Adrenal gland (tissue), 12 donors: ENCODE results near the gene DNAL4. TPM values are rescaled to one million over a fixed set of nuclear protein-coding genes. Genes with fewer than 3 reads are reported as not detected.

Source experiments
- DNase-seq, 7 donors: peaks; one replicate each; pipeline ENCODE4 v3.0.0-alpha.2; 2019 to 2020
- H3K27ac ChIP-seq, 5 donors: fragments of 200-600 bp; sonication (generic) in 4 of 5; 1 replicate in 3 of 5; 2 replicates in 2 of 5; pipeline versions ENCODE4 v1.5.1 to v1.8.0; 2016 to 2020; ENCODE audit warnings: mild to moderate bottlenecking in 1 of 5
- H3K27me3 ChIP-seq: fragments of 200-600 bp; 2 replicates; pipeline ENCODE4 v1.8.0; 2021
- H3K36me3 ChIP-seq, 2 donors: fragments of 200-600 bp; replicated peaks in 1 of 2; 1 replicate in 1 of 2; 2 replicates in 1 of 2; pipeline versions ENCODE4 v1.5.1 to v1.8.0; 2018 to 2022
- H3K4me1 ChIP-seq, 2 donors: fragments of 200-600 bp; replicated peaks in 1 of 2; 1 replicate in 1 of 2; 2 replicates in 1 of 2; pipeline versions ENCODE4 v1.5.1 to v1.8.0; 2018 to 2021
- H3K4me3 ChIP-seq, 4 donors: fragments of 200-600 bp; sonication (generic) in 3 of 4; one replicate each; pipeline ENCODE4 v1.5.1; 2016 to 2018
- H3K9me3 ChIP-seq, 3 donors: fragments of 200-600 bp; sonication (generic) in 1 of 3; replicated peaks in 1 of 3; 1 replicate in 2 of 3; 2 replicates in 1 of 3; pipeline versions ENCODE4 v1.5.1 to v1.8.0; 2016 to 2021
- POLR2A ChIP-seq, 2 donors: fragments of 450-650 bp; IDR thresholded peaks; one replicate each; pipeline ENCODE4 v1.6.1; 2017; ENCODE audit warnings: antibody characterized with exemption in 2 of 2, mild to moderate bottlenecking in 2 of 2, moderate library complexity in 1 of 2
- WGBS, 4 donors: extraction: QIAGEN DNeasy Blood & Tissue Kit in 2 of 4; methylation state at CpG; one replicate each; pipeline versions ENCODE4 v1.1.5 to v1.1.7; 2013 to 2017; 5-methylcytosine and 5-hydroxymethylcytosine counted together
- intact Hi-C, 2 donors: fragments of 100-400 bp; cut with DNase I; formaldehyde crosslinking; loops; one replicate each; pipeline versions ENCODE4 v1.14.1 to v1.15.0; 2022 to 2023
- polyA plus RNA-seq, 3 donors: library from polyadenylated mRNA; stranded (reverse); fragments of 200-250 nt in 2 of 3; fragments of 350-450 nt in 1 of 3; fragmentation: Illumina TruSeq in 1 of 3; extraction: RNeasy Lipid Tissue Mini Kit (QIAGEN cat#74804) in 1 of 3; gene quantifications; one replicate each; pipeline ENCODE4 v1.2.3, GENCODE V29; 2013 to 2014
- total RNA-seq, 9 donors: library from RNA; depleted of rRNA in 4 of 9; stranded (reverse); fragments of >200 nt in 4 of 9; fragments of 120-200 nt in 1 of 9; fragmentation: NEBNext Ultra II Directional in 1 of 9; extraction: Animal tissue kit (Norgen Biotek cat#: 25700) in 1 of 9; gene quantifications; one replicate each; pipeline versions ENCODE4 v1.1.0 to v1.2.4, GENCODE V29; 2013 to 2023
- TF ChIP-seq, protein P1 (sequence below), 6 experiments: fragments of 450-650 bp in 4 of 6; fragments of 200-600 bp in 2 of 6; sonication (generic) in 1 of 6; IDR thresholded peaks; 1 replicate in 5 of 6; 2 replicates in 1 of 6; pipeline versions ENCODE4 v1.5.1 to v1.8.0; 2016 to 2021; ENCODE audit warnings: antibody characterized with exemption in 6 of 6, mild to moderate bottlenecking in 2 of 6, moderate library complexity in 1 of 6
- donor health status: healthy with polysubstance abuse.
- donor health status: Bipolar disorder and iron deficiency.
- donor health status: DM: yes; HTN: yes; CAD: no.
- donor health status: DM: no; HTN: no; CAD: no.
- donor health status: DM: no; HTN: no; CAD: no.
- donor health status: DM: yes; HTN: yes; CAD: no.

Gene DNAL4
- total and polyA plus RNA-seq, 12 donors = 11.8 to 29.8 (median 19.1) TPM

DNA sequence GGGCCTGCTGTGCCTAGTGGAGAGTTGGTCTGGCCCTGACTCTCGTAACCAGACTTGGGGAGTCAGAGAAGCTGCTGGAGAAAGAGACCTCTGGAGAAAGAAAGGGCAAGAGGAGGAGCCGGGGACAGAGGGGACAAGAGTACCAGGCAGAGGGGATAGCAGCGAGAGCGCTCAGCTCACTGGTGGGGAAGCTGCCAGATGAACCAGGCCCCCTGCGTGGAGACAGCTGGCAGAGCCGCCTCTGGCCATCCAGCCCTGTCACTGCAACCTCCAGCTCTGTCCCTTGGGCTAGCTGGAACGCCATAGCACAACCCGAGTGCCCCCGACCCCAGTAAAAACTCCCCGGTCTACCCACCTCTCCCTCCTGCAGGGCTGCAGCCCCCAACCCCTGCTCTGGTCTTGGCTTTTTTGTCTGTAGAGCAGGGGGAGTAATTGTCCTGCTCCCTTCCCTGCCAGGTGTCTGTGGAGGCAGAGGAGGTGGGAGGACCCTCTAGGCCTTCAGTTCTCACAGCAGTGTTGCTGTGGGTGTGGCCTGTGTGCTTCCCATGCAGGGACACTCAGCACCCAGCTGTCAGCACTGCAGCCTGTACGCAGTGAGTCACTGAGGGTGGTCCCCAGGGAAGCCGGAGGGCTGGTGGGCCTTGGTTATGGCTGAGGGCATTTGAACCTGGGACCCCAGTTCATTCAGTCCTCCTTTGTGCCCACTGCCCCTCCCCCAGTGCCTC is 33.3 kb downstream of the DNAL4 start:
- TF ChIP-seq, protein P1, sequence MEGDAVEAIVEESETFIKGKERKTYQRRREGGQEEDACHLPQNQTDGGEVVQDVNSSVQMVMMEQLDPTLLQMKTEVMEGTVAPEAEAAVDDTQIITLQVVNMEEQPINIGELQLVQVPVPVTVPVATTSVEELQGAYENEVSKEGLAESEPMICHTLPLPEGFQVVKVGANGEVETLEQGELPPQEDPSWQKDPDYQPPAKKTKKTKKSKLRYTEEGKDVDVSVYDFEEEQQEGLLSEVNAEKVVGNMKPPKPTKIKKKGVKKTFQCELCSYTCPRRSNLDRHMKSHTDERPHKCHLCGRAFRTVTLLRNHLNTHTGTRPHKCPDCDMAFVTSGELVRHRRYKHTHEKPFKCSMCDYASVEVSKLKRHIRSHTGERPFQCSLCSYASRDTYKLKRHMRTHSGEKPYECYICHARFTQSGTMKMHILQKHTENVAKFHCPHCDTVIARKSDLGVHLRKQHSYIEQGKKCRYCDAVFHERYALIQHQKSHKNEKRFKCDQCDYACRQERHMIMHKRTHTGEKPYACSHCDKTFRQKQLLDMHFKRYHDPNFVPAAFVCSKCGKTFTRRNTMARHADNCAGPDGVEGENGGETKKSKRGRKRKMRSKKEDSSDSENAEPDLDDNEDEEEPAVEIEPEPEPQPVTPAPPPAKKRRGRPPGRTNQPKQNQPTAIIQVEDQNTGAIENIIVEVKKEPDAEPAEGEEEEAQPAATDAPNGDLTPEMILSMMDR (IDR thresholded peaks at IDR 0.05) = no peak
- TF ChIP-seq POLR2A (IDR thresholded peaks at IDR 0.05) = no peak
- Histone ChIP-seq H3K9me3 (no peaks in the 10 kb centered on the region), H3K27me3 (no peaks in the 10 kb centered on the region), H3K36me3 (no peaks in the 10 kb centered on the region), H3K4me3 (no peak overlapping the region), H3K27ac (no peak overlapping the region), H3K4me1 (peaks cover 6% of the 10 kb centered on the region in 2 donors)
- intact Hi-C loops = loop anchor here (10.0 kb wide), 2 partner anchors 244 to 354 kb away; no protein-coding TSS in a partner anchor
- WGBS, 4 donors = 81 to 92% (median 82%) methylated on average over 10 to 12 of the region's 12 CpGs
- no peak for DNase-seq

DNA sequence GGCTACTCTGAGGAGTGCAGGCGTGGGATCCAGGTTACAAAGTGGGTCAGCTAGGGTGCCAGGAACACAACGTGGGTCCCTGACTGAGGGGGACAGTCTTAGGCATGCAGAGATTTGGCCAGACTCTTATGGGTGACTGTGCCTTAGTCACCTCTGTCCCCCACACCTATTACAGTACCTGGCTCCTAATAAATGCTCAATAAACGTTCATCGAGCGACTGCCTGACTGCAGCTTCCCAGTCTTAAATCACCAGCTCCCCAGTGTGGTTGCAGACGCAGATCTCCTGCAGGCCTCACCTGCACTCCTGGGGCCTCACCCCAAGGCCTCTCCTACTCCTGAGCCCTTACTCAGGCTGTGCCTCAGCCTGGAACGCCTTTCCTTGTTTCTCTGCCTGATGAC is 34.9 kb downstream of the DNAL4 start:
- Histone ChIP-seq H3K27ac (no peak overlapping the region), H3K9me3 (no peaks in the 10 kb centered on the region), H3K27me3 (no peaks in the 10 kb centered on the region), H3K4me1 (peaks cover 17 to 18% of the 10 kb centered on the region in 2 donors), H3K4me3 (no peak overlapping the region), H3K36me3 (no peaks in the 10 kb centered on the region)
- TF ChIP-seq, protein P1 (IDR thresholded peaks at IDR 0.05) = no peak
- no peak for TF ChIP-seq POLR2A (IDR thresholded peaks at IDR 0.05)
- 82 to 92% (median 89%) methylated on average over 6 to 7 of the region's 7 CpGs for WGBS, 4 donors
- intact Hi-C loops = no loop called here
- DNase-seq = no peak

DNA sequence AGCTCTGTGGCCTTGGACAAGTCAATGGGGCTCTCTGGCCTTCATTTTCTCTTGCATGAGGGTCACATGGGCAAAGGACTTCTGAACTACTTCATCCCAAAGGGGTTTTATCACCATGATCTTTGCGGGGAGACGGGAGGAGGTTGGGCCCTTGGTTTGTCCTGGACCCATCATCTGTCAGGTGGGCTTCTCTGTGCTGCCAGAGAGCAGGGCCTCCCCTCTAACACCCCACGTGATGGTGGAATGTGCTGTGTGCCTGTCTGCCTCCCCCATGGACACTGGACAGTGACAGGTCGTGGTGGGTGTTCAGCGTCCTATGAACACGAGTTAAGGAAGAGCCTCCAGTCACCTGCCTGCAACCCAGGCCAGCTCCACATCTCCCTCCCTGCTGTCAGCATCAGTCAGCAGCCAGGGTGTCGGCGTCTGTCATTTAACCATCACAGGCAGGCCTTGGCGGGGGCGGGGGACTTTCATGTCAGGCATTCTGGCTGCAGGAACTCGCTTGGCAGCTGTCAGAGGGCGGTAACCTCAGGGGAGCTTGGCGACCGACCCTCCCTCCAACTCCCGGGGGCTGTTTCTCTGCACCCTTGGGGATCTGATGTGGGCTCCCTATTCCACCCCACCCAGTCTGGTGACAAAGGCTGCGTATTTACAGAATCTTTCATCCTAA is 35.5 kb downstream of the DNAL4 start:
- Histone ChIP-seq H3K9me3 (no peaks in the 10 kb centered on the region), H3K4me1 (peaks cover 23 to 24% of the 10 kb centered on the region in 2 donors), H3K27ac (no peak overlapping the region), H3K4me3 (no peak overlapping the region), H3K27me3 (no peaks in the 10 kb centered on the region), H3K36me3 (no peaks in the 10 kb centered on the region)
- intact Hi-C loops = no loop called here
- WGBS, 4 donors = 91 to 96% (median 92%) methylated on average over 8 to 16 of the region's 16 CpGs
- TF ChIP-seq, protein P1 (IDR thresholded peaks at IDR 0.05) = no peak
- TF ChIP-seq POLR2A (IDR thresholded peaks at IDR 0.05) = no peak
- no peak for DNase-seq

DNA sequence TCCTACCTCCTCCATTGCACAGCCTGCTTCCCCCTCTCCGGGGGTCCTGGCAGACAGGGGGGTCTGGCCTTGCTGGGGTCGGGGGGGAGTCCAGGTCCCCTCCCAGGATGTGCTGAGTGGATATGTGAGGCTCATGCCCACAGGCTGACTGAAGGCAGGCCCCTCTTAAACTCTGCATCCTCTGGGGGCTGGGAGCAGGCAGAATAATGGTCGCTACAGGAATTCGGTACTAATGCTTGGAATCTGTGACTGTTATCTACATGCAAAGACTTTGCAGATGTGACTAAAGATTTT is 36.5 kb downstream of the DNAL4 start:
- Histone ChIP-seq H3K27ac (no peak overlapping the region), H3K36me3 (peaks cover 0 to 4% of the 10 kb centered on the region in 2 donors), H3K4me3 (no peak overlapping the region), H3K4me1 (peaks cover 25 to 31% of the 10 kb centered on the region in 2 donors), H3K9me3 (no peaks in the 10 kb centered on the region), H3K27me3 (no peaks in the 10 kb centered on the region)
- no peak for DNase-seq
- WGBS, 4 donors = 65 to 84% (median 74%) methylated on average over 3 to 4 of the region's 4 CpGs
- no peak for TF ChIP-seq POLR2A (IDR thresholded peaks at IDR 0.05)
- TF ChIP-seq, protein P1 (IDR thresholded peaks at IDR 0.05) = no peak
- intact Hi-C loops = no loop called here
